ENCODE measurements around the gene RNASE11.

DNA sequence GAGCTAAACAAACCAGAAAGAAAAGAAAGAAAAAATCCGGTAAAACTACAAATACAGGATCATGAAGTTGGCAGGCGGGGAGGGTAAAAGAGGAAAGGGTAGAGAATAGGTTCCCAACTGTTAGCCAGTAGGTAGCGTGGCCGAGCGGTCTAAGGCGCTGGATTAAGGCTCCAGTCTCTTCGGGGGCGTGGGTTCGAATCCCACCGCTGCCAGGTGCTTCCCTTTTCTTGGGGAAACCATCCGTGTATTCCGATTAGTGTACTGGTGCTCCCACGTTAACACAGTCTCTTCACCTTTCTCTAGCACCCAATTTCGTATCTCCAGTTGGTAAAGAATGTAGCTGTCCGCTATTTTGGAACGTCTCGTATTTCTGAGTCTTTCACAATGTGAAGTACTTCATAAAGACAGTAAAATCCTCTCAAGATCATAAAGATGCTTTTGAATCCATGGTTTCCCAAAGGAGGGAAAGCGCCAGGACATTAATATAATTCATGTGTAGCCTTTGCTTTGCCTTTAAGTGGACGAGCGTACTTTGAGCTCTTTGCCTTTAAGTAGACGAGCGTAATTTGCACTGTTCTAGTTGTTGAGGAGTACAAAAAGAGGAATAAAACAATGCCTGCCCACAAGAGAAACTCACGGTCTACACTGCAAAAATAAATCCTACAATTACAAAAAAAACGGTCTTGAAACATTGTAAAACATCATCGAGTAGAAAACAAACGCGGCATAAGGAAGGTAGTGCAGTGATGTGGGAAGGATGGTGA, 22.4 kb upstream of the RNASE11 start:
- TF ChIP-seq, protein P1, sequence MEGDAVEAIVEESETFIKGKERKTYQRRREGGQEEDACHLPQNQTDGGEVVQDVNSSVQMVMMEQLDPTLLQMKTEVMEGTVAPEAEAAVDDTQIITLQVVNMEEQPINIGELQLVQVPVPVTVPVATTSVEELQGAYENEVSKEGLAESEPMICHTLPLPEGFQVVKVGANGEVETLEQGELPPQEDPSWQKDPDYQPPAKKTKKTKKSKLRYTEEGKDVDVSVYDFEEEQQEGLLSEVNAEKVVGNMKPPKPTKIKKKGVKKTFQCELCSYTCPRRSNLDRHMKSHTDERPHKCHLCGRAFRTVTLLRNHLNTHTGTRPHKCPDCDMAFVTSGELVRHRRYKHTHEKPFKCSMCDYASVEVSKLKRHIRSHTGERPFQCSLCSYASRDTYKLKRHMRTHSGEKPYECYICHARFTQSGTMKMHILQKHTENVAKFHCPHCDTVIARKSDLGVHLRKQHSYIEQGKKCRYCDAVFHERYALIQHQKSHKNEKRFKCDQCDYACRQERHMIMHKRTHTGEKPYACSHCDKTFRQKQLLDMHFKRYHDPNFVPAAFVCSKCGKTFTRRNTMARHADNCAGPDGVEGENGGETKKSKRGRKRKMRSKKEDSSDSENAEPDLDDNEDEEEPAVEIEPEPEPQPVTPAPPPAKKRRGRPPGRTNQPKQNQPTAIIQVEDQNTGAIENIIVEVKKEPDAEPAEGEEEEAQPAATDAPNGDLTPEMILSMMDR (IDR thresholded peaks at IDR 0.05), result no peak
- TF ChIP-seq POLR2A (IDR thresholded peaks at IDR 0.05) (no peak), POLR2AphosphoS5 (IDR thresholded peaks at IDR 0.05; ENCODE audit: insufficient read depth in 1 of 2, low read depth in 1 of 2) (peak in 1 of 2 donors; percentile 41)
